ENCODE results near the gene ZCCHC9.
"Not testable (repeated sequence)": the region's sequence is repeated elsewhere in the genome, so short reads cannot be mapped to it uniquely, and the experiment has no call there.

The ZCCHC9 gene

DNA sequence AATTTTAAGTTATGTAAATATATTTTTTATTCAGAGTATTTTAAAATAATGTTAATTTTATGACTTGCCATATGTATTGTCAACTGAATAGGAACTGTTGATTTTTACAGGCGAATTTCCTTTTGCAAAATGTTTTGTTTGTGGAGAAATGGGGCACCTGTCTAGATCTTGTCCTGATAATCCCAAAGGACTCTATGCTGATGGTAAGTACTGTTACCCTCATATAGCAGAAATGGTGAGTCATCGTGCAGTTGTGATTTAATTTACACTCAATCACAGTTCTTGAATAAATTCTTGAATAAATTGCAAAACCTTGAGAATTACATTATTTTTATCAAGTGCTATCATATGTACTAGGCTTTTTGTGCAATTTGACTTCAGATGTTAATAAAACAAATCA, 7.4 kb downstream of the ZCCHC9 start:
- DNase-seq: no peak

DNA sequence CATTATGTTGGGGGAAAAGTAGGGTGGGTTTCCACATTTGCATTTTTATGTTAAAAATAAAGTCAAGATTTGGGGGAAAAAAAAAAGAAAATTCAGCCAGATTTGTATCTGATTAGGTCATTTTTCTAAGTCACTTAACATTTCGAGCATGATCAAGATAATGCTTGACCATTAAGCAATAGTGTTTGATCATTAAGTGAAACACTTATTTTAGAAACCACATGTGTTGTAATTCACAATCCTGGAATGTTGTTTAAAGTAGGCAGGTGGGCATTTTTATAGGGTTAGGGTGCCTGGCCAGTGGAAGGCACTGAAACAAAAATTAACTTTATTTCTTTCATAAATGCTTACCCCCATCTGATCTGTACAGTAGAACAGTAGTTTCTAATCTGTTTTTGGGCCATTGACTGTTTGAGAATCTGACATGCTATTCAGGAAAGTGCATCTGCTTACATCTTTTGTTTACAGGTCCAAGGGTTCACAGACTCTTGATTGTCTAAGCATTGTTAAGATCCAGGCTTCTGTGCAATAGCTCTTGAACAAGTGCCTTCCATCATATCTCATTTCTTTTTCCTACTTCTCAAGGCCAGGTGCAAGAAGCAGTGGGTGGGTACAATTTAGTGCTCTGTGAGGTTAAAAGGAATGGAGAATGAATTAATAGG, 9.1 kb downstream of the ZCCHC9 start:
- no peak for DNase-seq

DNA sequence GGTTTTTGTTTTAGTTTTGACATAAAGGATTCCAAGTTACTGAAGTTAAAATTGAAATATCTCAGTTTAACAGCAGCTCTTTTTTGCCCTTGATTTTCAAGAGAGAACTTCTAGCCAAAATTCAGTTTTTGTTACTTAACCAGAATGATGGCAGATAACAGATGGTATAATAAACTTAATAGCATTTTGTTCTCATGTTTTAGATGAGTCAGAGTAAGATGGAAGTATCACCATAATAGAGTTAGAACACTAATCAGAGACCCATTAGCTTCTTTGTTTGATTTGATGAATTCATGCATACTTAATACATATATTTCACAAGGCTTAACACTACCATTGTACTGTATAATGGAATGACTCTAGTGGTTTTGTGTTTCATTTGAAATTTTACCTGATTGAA, 11.9 kb downstream of the ZCCHC9 start:
- no peak for DNase-seq

DNA sequence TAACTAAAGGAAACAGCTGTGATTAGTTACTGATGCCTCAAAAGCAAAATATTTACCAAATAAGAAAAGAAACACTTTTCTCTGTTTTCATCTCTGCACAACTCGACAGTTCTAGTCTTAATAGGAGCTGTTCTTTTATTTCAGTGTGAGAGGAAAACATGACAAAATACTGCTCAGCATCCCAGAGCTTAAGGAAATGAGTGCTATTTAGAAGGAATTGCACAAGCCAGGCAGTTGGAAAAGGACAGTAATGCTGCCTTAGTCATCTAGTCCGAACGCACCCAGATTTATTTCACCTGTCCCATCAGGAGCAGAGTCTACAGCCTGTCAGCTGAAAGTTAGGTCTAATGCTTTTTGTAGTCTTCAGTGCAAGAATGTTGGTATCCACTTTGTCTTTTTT, 12.3 kb downstream of the ZCCHC9 start:
- DNase-seq: no peak

DNA sequence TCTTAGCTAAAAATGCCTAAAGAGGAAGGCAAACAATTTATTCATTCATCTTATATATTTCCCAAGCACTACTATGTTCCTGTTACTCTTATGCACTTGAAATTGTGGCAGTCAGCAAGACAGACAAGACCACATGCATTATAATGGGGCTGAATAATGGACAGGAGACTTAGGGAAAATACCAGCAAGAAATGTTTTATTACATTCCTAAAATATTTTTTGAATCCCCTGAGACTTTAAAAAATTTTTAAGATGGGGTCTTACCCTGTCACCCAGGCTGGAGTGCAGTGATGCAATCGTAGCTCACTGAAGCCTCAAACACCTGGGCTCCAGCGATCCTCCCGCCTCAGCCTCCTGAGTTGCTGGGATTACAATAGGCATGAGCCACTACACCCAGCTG, 13.2 kb downstream of the ZCCHC9 start:
- DNase-seq: no peak

DNA sequence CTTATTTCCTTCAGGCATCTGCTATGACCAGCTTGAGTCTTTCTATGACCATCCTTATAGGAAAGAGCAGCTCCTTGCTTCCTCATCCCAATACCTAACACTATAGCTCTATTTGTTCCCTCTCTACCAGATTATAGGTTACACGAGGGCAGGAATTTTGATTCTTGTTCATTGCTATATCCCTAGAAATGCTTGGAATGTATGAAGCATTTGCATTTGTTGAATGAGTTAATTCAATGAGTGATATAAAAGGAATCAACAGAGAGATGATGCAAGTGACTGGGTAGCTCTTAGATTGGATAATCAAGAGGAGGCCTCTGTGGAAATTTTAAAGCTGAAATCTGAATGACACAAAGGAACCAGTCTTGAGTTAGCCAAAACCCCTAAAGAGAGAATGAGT, 13.9 kb downstream of the ZCCHC9 start:
- no peak for DNase-seq

DNA sequence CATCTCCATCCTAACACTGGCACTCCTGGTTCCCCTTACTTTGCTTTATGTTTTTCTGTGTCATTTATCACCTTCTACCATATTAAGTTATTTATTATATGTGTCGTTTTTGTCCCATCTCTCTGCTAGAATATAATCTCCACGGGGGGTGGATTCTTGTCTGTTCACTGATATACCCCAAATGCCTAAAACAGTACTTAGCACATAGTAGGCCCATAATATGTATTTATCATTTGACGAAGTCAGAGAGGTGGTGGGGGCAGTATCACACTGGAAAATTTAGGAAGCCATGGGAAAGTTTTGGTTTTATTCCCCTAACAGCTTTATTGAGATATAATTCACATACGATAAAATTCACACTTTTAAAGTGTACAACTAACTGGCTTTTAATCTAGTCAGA, 14.4 kb downstream of the ZCCHC9 start:
- no peak for DNase-seq

DNA sequence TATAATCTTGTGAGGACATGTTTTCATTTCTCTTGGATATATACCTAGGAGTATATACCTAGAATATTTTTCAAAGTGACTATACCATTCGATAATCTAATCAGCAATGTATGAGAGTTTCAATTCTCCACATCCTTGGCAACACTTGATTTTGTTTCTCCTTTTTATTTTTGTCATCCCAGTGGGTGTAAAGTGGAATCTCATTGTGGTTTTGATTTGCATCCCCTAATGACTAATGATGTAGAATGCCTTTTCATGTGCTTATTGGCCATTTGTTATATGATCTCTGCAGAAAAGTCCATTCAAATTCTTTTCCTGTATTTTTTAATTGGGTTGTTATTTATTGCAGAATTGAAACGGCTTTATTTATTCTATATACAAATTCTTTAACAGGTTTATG, 15.2 kb downstream of the ZCCHC9 start:
- DNase-seq: no peak

DNA sequence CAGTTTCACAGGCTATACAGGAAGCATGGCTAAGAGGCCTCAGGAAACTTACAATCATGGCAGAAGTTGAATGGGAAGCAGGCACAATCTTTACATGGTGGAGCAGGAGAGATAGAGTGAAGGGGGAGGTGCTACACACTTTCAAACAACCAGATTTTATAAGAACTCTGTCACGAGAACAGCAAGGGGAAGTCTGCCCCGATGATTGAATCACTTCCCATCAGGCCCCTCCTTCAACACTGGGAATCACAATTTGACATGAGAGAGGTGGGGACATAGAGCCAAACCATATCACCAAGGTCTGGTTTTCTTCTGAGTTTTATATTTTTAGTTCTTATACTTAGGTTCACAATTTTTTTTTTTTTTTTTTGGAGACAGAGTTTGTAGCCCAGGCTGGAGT, 16.1 kb downstream of the ZCCHC9 start:
- no peak for DNase-seq

DNA sequence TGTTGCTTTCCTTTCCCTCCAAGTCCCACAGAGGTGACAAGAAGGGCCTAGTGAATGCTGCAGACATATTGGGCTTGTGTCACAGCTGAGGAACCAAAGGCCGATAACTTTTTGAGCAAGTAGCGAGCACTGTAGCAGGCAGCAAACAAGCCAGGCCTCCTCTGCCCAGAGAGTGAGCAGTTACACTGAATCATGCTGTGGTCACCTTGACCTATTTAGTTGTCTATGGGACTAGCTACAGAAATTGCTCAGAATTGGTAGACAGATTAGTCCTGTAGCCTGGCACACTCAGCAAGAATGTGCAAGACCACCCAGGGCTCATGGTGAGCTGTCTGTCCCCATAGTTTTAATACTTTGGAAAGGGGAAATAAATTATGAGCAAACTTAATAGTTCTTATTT, 25.2 kb downstream of the ZCCHC9 start:
- no peak for DNase-seq

DNA sequence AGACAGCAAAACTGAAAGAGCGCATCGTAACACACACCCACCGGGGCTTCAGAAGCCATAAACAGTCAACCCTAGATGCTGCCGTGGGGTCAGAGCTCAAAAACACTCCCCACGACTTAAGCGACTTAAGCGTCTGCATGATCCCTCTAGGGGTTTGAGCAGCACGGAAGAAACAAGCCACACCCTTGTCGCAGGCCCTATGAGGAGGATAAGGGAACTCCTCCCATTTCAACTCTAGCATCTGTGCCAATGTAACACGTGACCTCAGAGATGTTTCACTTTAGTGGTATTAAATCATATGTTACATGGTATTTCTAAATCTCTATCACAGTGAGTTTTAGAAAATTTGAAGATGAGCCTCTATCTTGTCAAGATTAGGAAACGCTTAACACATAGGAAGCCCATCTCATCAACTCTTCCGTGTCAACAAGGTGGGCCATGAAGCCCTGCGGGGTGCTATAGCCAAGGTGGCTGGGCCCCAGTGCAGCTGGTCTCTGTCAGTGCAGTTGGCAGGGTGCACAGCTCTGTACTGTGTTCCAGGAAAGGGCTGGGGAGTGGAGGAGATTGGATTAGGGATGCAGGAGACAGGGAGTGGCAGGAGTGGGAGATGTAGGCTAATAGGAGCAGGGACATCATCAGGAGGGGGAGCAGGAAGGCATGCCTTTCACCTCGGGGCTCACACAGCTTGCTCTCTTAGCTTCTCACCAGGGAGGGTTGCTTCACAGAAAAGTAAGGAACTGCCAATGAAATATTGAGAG, 33.1 kb downstream of the ZCCHC9 start:
- DNase-seq: peak; percentile 12

DNA sequence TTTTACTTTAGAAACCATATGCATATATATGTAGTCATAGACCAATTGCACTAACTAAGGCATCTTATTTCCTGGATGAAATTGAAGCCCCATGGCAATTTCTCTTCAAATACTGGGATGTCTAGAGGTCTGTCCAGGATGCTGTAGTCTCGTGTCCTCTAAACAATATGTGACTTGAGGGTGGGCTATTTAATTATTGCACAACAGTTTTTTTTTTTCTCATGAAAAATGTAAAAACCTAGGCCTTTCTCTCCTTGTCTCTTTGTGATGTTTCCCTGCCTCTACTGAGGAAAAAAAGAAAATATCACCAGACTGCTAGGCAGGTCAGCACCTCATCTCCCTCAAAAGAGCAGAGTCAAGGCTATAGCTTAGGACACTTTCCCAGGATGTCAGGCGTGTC, 34.6 kb downstream of the ZCCHC9 start:
- no peak for DNase-seq

DNA sequence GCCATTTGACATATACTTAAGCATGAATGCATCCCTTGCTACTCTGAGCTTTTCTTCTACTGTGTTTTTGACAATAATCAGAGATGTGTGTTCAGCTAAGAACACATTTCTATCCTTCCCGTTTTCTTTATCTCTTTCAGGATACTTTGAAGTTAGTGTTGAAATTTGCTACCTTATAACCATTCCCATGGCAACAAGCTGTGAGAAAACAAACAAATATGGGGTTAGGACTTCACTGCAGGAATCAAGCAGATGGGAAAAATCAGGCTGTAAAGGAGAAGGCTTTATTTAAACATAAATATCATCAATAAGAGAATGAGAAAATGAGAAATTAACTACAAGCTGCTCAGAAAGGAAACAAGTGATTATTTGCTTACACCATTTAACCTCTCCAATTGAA, 35.2 kb downstream of the ZCCHC9 start:
- DNase-seq: no peak

DNA sequence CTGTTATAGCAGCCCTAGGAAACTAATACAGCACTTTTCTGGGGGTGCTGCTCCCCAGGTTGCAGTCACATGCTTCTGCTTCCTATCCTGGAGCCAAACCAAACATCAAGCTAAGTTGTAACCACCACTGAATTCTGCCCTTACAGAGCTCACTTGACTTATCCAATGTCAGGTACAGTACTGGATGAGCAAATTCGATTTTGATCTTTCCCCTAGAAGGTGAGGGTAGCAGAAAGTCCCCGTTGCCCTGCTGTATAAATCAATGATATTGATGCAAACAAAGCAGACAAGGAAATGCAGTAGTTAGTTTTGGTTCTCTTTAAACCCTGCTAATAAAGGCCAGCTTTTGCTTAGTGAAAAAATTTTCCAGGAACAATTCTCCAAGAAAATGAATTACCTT, 36.4 kb downstream of the ZCCHC9 start:
- no peak for DNase-seq

DNA sequence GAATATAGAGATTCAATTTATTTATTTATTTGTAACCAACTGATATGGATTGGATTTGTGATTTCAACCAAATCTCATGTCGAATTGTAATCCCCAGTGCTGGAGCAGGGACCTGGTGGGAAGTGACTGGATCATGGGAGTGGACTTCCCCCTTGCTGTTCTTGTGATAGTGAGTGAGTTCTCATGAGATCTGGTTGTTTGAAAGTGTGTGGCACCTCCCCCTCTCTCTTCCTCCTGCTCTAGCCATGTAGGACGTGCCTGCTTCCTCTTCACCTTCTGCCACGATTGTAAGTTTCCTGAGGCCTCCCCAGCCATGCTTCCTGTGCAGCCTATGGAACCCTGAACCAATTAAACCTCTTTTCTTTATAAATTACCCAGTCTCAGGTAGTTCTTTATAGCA, 36.8 kb downstream of the ZCCHC9 start:
- not testable (repeated sequence) for DNase-seq

DNA sequence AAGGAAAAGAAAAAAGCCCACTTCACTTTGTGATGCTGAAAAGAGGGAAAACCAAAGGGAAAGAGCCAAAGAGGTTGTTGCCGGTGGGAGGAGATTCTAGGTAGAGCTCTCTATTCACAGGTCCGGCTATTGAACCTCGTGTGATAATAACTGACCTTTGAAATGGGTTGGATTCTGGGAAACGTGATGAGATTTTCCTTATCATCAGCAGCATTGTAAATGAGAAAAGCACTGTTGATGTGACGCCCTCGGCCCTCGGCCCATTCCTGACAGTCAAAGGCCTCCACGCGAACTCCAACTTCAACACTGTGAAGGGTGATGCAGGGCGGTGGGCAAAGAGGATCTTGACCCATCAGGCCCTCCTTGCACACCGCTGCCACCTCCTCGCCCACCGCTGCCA, 43.3 kb downstream of the ZCCHC9 start:
- DNase-seq: no peak

DNA sequence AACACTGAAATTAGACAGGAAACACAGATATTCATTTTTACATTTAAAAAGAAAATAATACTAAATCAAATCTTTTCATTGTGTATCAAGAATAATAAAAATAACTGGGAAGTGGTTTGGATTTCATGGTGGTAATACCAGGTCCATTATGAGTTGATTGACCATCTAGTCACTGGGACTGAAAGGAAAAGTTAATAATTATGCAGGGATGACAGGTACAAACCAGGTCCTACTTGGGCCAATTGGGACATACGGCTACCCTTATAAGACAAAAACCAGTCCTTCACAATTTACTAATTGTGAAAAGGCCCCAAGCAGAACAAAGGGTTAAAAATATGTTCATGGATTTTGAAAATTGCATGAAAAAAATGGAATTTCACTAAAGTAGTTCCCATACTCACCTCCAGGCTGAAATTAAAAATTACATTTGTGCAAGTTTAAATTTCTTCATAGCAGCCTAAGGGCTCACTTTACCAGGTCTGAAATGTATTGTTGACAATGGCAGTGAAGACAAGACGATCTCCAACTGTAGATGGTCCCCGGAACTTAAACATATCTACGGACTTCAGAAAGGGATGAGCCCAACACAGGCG, 44.1 kb downstream of the ZCCHC9 start:
- DNase-seq: no peak

DNA sequence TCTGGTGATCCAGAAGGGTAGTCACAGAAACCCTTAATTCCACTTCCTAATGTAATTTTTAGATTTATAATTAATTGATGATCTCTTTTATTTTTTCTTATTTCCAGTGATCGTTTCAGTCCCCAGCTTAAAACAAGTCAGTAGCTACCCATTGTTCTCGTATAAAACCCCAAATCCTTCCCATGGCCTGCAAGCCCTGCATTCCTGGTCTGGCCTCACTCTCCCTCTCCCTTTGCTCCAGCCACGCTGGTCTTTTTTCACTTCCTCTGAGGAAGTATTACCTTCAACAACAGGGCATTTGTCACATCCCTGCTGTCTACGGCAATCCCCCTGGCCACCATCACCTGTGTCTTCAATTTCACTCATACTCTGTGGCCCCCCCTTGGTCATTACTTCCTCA, 47.8 kb downstream of the ZCCHC9 start:
- no peak for DNase-seq

DNA sequence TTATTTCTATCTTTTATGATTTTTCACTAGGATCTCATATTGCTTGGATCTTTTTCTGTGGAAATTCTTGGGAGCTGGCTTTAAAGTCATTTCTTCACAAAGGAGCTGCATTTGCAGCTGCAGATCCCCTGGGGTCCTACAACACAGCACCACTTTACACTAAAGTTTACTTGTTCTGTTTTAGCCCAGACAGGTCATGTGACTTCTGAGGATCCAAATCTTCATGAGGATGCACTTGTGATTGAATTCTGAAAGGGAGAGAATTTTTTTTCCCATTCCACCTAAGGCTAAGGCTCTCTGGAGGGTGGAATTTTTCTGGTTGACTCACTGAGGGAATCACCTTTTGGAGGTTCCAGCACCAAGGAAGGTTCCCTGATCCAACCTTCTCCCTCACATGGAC, 49.1 kb downstream of the ZCCHC9 start:
- DNase-seq: no peak

DNA sequence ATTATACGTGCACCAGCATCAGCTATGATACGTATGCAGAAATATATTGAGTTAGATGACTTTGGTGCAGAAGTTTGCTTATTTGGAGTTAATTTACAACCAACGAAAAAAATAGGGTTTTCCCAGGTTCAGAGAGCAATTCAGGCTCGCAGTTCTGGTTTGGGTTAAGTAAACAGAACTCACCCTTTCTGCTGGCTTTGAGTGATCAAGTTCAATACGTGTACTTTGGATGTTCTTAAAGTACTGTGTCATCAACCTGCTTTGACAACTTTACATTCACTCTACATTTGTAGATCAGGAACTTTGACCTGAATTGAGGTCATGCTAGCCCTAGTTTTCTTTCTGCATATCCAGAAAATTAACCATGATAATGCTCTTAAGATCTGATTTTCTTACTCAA, 51.8 kb downstream of the ZCCHC9 start:
- no peak for DNase-seq

DNA sequence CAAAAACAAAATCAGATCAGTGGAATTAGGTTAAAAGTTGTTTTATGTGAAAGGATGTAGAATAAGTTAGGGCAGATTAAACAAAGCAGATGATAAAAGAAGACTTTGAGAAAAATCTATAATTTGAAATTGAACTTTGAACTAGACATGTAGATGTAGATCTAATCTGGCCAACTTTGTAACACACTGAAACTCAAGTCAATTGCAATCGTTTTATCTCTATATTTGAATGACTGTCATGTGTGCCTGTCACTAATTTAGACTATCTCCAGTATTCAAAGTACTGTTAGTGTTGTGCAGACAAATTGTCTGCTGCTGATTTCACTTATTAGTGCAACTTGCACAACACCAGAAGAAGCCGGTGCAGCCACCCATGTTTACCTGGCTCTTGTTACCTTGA, 52.7 kb downstream of the ZCCHC9 start:
- DNase-seq: no peak

DNA sequence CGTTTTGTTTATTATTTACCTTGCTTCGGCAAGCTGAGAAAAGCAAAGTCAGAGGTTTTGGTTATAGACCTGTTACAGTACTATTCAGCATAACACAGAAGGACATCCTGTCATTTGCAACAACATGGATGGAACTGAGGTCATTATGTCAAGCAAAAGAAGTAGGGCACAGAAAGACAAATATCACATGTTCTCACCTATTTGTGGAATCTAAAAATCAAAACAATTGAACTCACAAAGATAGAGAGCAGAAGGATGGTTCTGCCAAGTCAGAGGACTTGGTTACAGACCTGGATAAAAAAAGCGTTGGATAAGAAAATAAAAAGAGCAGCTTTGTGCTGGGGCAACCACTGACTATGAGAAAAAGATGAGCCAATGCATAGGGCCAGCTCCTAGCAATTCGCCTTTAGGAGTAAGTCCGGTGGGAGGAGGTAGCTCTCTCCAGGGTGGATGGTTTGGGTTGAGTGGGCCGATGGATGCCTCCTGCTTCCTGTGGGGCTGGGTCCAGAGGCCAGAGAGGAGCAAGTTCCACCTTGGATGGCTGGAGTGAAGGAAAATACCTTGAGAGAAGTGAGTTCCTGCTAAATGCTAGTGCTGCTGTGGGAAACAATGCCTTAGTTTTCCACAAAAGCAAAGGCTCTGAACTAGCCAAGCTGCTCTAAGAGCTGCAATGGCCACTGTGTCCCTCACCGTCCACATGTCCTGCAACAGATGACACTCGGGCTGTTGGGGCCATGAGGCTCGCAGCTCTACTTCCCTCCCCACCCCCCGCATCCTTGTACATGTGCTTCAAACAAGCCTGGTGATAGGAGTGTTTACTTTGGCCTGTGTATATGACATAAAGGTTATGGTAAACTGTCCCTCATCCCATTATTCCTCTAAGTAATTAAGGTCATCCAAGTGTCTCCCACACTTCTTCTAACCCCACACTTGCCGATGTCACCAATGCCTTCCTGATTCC, 54.2 kb downstream of the ZCCHC9 start:
- DNase-seq: no peak

DNA sequence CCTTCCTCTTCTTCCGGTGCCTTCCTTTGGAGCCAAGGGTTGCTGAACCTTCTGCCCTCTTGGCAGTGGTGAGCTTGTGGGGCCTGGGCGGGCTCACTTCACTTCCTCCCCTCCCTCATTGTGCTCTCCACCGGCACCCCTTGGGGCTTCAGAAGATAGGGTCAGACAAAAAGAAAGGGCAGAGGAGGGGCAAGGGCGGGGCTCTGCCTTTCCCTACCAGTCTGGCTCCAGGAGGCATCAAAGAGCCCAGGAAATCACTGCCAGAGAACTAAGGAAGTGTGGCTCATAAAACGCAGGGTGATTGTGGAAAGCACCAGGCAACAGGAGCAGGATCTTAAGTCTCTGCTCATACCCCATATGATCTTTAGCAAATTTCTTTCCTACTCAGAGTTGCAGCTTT, 57.7 kb downstream of the ZCCHC9 start:
- no peak for DNase-seq
